ENCODE measurements around the gene SPTB.

- TF ChIP-seq CTCF (IDR thresholded peaks at IDR 0.05 in 4 of 5, conservative IDR thresholded peaks at IDR 0.05 in 1 of 5) = no peak
- no peak for TF ChIP-seq POLR2A (IDR thresholded peaks at IDR 0.05)
Measured at GRCh38 chr14:64865109-64865508, 14.6 kb downstream of the SPTB start.
